ENCODE measurements around the gene SMIM36. TPM values are rescaled to one million over a fixed set of nuclear protein-coding genes. Genes with fewer than 3 reads are reported as not detected.

The SMIM36 gene
- total RNA-seq, 1 donor from 2014 or later: not detected

GRCh38 chr17:55500103-55500502, 11.1 kb downstream of the SMIM36 start:
- TF ChIP-seq, protein P1, sequence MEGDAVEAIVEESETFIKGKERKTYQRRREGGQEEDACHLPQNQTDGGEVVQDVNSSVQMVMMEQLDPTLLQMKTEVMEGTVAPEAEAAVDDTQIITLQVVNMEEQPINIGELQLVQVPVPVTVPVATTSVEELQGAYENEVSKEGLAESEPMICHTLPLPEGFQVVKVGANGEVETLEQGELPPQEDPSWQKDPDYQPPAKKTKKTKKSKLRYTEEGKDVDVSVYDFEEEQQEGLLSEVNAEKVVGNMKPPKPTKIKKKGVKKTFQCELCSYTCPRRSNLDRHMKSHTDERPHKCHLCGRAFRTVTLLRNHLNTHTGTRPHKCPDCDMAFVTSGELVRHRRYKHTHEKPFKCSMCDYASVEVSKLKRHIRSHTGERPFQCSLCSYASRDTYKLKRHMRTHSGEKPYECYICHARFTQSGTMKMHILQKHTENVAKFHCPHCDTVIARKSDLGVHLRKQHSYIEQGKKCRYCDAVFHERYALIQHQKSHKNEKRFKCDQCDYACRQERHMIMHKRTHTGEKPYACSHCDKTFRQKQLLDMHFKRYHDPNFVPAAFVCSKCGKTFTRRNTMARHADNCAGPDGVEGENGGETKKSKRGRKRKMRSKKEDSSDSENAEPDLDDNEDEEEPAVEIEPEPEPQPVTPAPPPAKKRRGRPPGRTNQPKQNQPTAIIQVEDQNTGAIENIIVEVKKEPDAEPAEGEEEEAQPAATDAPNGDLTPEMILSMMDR (IDR thresholded peaks at IDR 0.05): no peak
- intact Hi-C loops (cut with DNase I): no loop called here
- H3K27ac ChIP-seq: no peak overlapping the region
- H3K4me3 ChIP-seq: no peak overlapping the region
- no peaks in the 10 kb centered on the region for H3K27me3 ChIP-seq (ENCODE audit: low read depth)
- no peak for DNase-seq
- no peaks in the 10 kb centered on the region for H3K9me3 ChIP-seq
- no peaks in the 10 kb centered on the region for H3K4me1 ChIP-seq
- no peak for ATAC-seq
- H3K36me3 ChIP-seq: no peaks in the 10 kb centered on the region

- ATAC-seq (peak; percentile 70 to 71), DNase-seq (no peak)
- Histone ChIP-seq H3K36me3 (no peaks in the 10 kb centered on the region), H3K4me3 (no peak overlapping the region), H3K9me3 (no peaks in the 10 kb centered on the region), H3K27ac (peak overlapping the region; percentile 46), H3K4me1 (no peaks in the 10 kb centered on the region), H3K27me3 (ENCODE audit: low read depth) (no peaks in the 10 kb centered on the region)
- TF ChIP-seq, protein P1 (IDR thresholded peaks at IDR 0.05): no peak
- intact Hi-C loops (cut with DNase I): no loop called here
Observed at GRCh38 chr17:55496094-55496881, 15.0 kb downstream of the SMIM36 start.

GRCh38 chr17:55495239-55495638, 16.0 kb downstream of the SMIM36 start:
- DNase-seq (no peak), ATAC-seq (no peak)
- intact Hi-C loops (cut with DNase I): no loop called here
- H3K27me3 ChIP-seq (ENCODE audit: low read depth): no peaks in the 10 kb centered on the region
- H3K9me3 ChIP-seq: no peaks in the 10 kb centered on the region
- no peak overlapping the region for H3K27ac ChIP-seq
- TF ChIP-seq, protein P1 (IDR thresholded peaks at IDR 0.05): no peak
- no peaks in the 10 kb centered on the region for H3K36me3 ChIP-seq
- no peak overlapping the region for H3K4me3 ChIP-seq
- H3K4me1 ChIP-seq: no peaks in the 10 kb centered on the region

- no peak for ATAC-seq
- TF ChIP-seq, protein P1 (IDR thresholded peaks at IDR 0.05): no peak
- H3K27me3 ChIP-seq (ENCODE audit: low read depth): no peaks in the 10 kb centered on the region
- no peaks in the 10 kb centered on the region for H3K36me3 ChIP-seq
- H3K4me3 ChIP-seq: no peak overlapping the region
- no peak for DNase-seq
- no peaks in the 10 kb centered on the region for H3K9me3 ChIP-seq
- H3K4me1 ChIP-seq: no peaks in the 10 kb centered on the region
- intact Hi-C loops (cut with DNase I): no loop called here
- no peak overlapping the region for H3K27ac ChIP-seq
Observed at GRCh38 chr17:55492781-55493341, 18.4 kb downstream of the SMIM36 start.

GRCh38 chr17:55490376-55490775, 20.9 kb downstream of the SMIM36 start:
- no peaks in the 10 kb centered on the region for H3K27me3 ChIP-seq (ENCODE audit: low read depth)
- DNase-seq (no peak), ATAC-seq (no peak)
- no peaks in the 10 kb centered on the region for H3K4me1 ChIP-seq
- no peaks in the 10 kb centered on the region for H3K36me3 ChIP-seq
- no peak overlapping the region for H3K4me3 ChIP-seq
- TF ChIP-seq, protein P1 (IDR thresholded peaks at IDR 0.05): no peak
- intact Hi-C loops (cut with DNase I): no loop called here
- H3K27ac ChIP-seq: no peak overlapping the region
- H3K9me3 ChIP-seq: no peaks in the 10 kb centered on the region
